SW480 (cell line): ENCODE results near the gene BPIFB6.
"Not testable (repeated sequence)": the region's sequence is repeated elsewhere in the genome, so short reads cannot be mapped to it uniquely, and the experiment has no call there.

ENCODE experiments used
- DNase-seq: peaks from one replicate; pipeline ENCODE4 v3.0.0-alpha.2; 2016; ENCODE audit warnings: low spot score

The BPIFB6 gene

GRCh38 chr20:33030569-33030968, 879 bp upstream of the BPIFB6 start:
- no peak for DNase-seq

- DNase-seq, result no peak
These were observed 1.1 kb downstream of the BPIFB6 start for GRCh38 chr20:33032555-33032954.

- no peak for DNase-seq
These were observed 1.9 kb downstream of the BPIFB6 start for GRCh38 chr20:33033381-33033780.

- DNase-seq, result no peak
These were observed 2.7 kb downstream of the BPIFB6 start for GRCh38 chr20:33034115-33034514.

GRCh38 chr20:33034901-33035492, 3.5 kb downstream of the BPIFB6 start:
- no peak for DNase-seq

GRCh38 chr20:33037456-33037855, 6.0 kb downstream of the BPIFB6 start:
- DNase-seq, result no peak

- no peak for DNase-seq
These were observed 6.8 kb downstream of the BPIFB6 start for GRCh38 chr20:33038243-33038642.

GRCh38 chr20:33042430-33042829, 11.0 kb downstream of the BPIFB6 start:
- no peak for DNase-seq

GRCh38 chr20:33042983-33043730, 11.7 kb downstream of the BPIFB6 start:
- DNase-seq, result no peak

- DNase-seq, result no peak
These were observed 12.3 kb downstream of the BPIFB6 start for GRCh38 chr20:33043731-33044181.

- DNase-seq, result not testable (repeated sequence)
These were observed 13.8 kb downstream of the BPIFB6 start for GRCh38 chr20:33045129-33045721.

- no peak for DNase-seq
These were observed 15.0 kb downstream of the BPIFB6 start for GRCh38 chr20:33046412-33046811.

- no peak for DNase-seq
These were observed 19.9 kb downstream of the BPIFB6 start for GRCh38 chr20:33051333-33051732.

GRCh38 chr20:33053291-33054106, 22.1 kb downstream of the BPIFB6 start, which contains the start of gene BPIFB3:
BPIFB3 (plus strand) TSS chr20:33053903; CDS start chr20:33055436, 1,533 bp downstream.
- no peak for DNase-seq

- DNase-seq, result no peak
These were observed 22.9 kb downstream of the BPIFB6 start for GRCh38 chr20:33054381-33054780.

GRCh38 chr20:33054791-33055190, 23.3 kb downstream of the BPIFB6 start:
- no peak for DNase-seq

- no peak for DNase-seq
These were observed 27.7 kb downstream of the BPIFB6 start for GRCh38 chr20:33059136-33059535.

- DNase-seq, result no peak
These were observed 28.4 kb downstream of the BPIFB6 start for GRCh38 chr20:33059741-33060390.

GRCh38 chr20:33061658-33062028, 30.2 kb downstream of the BPIFB6 start:
- DNase-seq, result no peak

GRCh38 chr20:33062105-33062824, 30.8 kb downstream of the BPIFB6 start:
- no peak for DNase-seq

- no peak for DNase-seq
These were observed 31.3 kb downstream of the BPIFB6 start for GRCh38 chr20:33062825-33063149.
